Calu3 (cell line): ENCODE results near the gene TBX20. TPM values are rescaled to one million over a fixed set of nuclear protein-coding genes. Genes with fewer than 3 reads are reported as not detected.

Experiments
- BruUV-seq: library from RNA; stranded (reverse); fragments of 400-500 nt; replicated peaks from 2 replicates; lab custom pipeline; 2021; lab: Mats Ljungman, UMichigan
- CTCF ChIA-PET: fragments of 300-600 bp; sonication (Branson Sonifier 250); formaldehyde crosslinking; loops from one replicate; lab custom pipeline; 2022; ENCODE audit warnings: antibody characterized with exemption; lab: Charles Lee
- DNase-seq: peaks from one replicate; pipeline ENCODE4 v3.0.0; 2022
- H3K27ac Mint-ChIP-seq: one replicate; pipeline ENCODE4 v1.8.0; 2022; ENCODE audit warnings: mixed read lengths; ENCODE audit not compliant: unreplicated experiment
- H3K27me3 Mint-ChIP-seq: one replicate; pipeline ENCODE4 v1.8.0; 2022; ENCODE audit warnings: mixed read lengths; ENCODE audit not compliant: unreplicated experiment
- H3K36me3 Mint-ChIP-seq: one replicate; pipeline ENCODE4 v1.8.0; 2022; ENCODE audit warnings: mild to moderate bottlenecking, moderate library complexity, mixed read lengths; ENCODE audit not compliant: insufficient read depth, unreplicated experiment
- H3K4me1 Mint-ChIP-seq: one replicate; pipeline ENCODE4 v1.8.0; 2022; ENCODE audit warnings: mild to moderate bottlenecking, low read depth, mixed read lengths; ENCODE audit not compliant: unreplicated experiment
- H3K4me3 Mint-ChIP-seq: one replicate; pipeline ENCODE4 v1.8.0; 2022; ENCODE audit warnings: mild to moderate bottlenecking, low read depth, moderate library complexity, mixed read lengths; ENCODE audit not compliant: unreplicated experiment
- H3K9me3 Mint-ChIP-seq: one replicate; pipeline ENCODE4 v1.8.0; 2022; ENCODE audit warnings: low read depth, mixed read lengths; ENCODE audit not compliant: unreplicated experiment
- CTCF ChIP-seq: fragments of 200-600 bp; IDR thresholded peaks from one replicate; pipeline ENCODE4 v1.8.0; 2022; ENCODE audit warnings: antibody characterized with exemption; ENCODE audit not compliant: unreplicated experiment
- intact Hi-C: fragments of 100-400 bp; cut with micrococcal nuclease; formaldehyde crosslinking; loops from one replicate; pipeline ENCODE4 v1.10.0; 2022; ENCODE audit not compliant: unreplicated experiment
- total RNA-seq: library from RNA; stranded (reverse); gene quantifications from 2 replicates; pipeline ENCODE4 v1.2.3, GENCODE V29; 2022

The TBX20 gene
- total RNA-seq, 1 experiment from 2014 or later: 3.4 TPM

GRCh38 chr7:35261041-35261440 lies 7.1 kb upstream of the TBX20 start:
- CTCF ChIA-PET: no interaction called here
- no peaks in the 10 kb centered on the region for H3K9me3 Mint-ChIP-seq
- H3K4me3 Mint-ChIP-seq: no peak overlapping the region
- no peak for DNase-seq
- BruUV-seq: no TSS peak
- H3K27ac Mint-ChIP-seq: no peak overlapping the region
- no peaks in the 10 kb centered on the region for H3K4me1 Mint-ChIP-seq
- intact Hi-C loops: no loop called here
- no peaks in the 10 kb centered on the region for H3K36me3 Mint-ChIP-seq
- no peak for TF ChIP-seq CTCF
- H3K27me3 Mint-ChIP-seq: peaks cover 42% of the 10 kb centered on the region

GRCh38 chr7:35260246-35260645 lies 6.3 kb upstream of the TBX20 start:
- intact Hi-C loops: no loop called here
- Mint-ChIP-seq H3K27ac (no peak overlapping the region), H3K9me3 (no peaks in the 10 kb centered on the region), H3K4me3 (no peak overlapping the region), H3K4me1 (no peaks in the 10 kb centered on the region), H3K36me3 (no peaks in the 10 kb centered on the region), H3K27me3 (peaks cover 42% of the 10 kb centered on the region)
- no peak for TF ChIP-seq CTCF
- no TSS peak for BruUV-seq
- CTCF ChIA-PET: no interaction called here
- no peak for DNase-seq

DNA sequence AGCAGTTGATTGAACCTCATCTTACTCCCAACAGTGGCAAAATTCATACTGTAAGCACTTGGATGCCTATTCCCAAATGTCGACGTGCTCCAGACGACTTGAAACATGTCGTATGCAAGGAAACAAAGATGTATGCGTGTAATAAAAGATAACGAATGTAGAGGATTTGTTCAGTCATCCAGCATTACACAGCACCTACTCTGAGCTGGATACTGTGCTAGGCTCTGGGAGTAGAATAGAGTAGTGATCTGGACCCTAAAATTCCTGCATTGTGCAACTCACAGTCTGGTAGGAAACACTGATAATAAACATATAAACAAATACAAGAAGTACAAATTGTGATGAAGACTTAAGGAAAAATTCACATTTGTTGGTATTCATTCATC lies 5.6 kb upstream of the TBX20 start:
- no peaks in the 10 kb centered on the region for H3K4me1 Mint-ChIP-seq

GRCh38 chr7:35258868-35259522 lies 5.1 kb upstream of the TBX20 start:
- no peaks in the 10 kb centered on the region for H3K4me1 Mint-ChIP-seq
- CTCF ChIA-PET: no interaction called here
- H3K27ac Mint-ChIP-seq: no peak overlapping the region
- H3K4me3 Mint-ChIP-seq: no peak overlapping the region
- H3K36me3 Mint-ChIP-seq: no peaks in the 10 kb centered on the region
- intact Hi-C loops: no loop called here
- H3K27me3 Mint-ChIP-seq: peaks cover 39% of the 10 kb centered on the region
- no TSS peak for BruUV-seq
- H3K9me3 Mint-ChIP-seq: no peaks in the 10 kb centered on the region
- DNase-seq: no peak
- no peak for TF ChIP-seq CTCF

More for the DNA sequence above, 5.6 kb upstream of the TBX20 start:
- no TSS peak for BruUV-seq
- DNase-seq: no peak
- Mint-ChIP-seq H3K27me3 (peaks cover 44% of the 10 kb centered on the region), H3K4me3 (no peak overlapping the region), H3K36me3 (no peaks in the 10 kb centered on the region), H3K27ac (no peak overlapping the region), H3K9me3 (no peaks in the 10 kb centered on the region)
- CTCF ChIA-PET: no interaction called here
- TF ChIP-seq CTCF: no peak
- intact Hi-C loops: no loop called here
